GM19240 (cell line): ENCODE data around the gene RFX8.

Experiments
- DNase-seq: peaks from one replicate; pipeline ENCODE4 v3.0.0; 2011; ENCODE audit warnings: low spot score; ENCODE audit not compliant: insufficient read length

RFX8 gene

DNA sequence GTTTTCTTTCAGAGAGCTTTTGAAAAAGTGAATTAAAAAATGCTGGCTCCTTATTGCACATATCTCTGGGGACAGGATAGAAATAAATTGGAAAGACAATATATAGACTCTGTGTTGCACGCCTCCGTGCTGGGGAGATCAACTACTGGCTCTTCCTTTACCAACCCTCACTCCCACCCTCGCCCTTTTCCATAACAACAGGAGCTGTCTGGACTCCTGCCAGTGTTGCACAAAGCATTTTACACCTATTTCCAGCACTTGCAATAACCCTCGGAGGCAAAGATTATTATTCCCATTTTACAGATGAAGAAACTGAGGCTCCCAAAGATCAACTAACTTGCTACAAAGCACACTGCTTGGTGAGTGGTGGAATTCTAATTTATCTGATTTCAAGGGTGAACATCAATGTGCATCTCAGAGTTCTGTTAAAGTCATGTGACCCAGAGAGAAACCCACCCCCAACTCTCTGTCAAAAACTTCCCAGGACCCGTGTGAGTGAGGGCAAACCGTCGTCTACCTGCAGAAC is 91.8 kb downstream of the RFX8 start:
- DNase-seq: no peak

GRCh38 chr2:101382442-101382841 is 92.5 kb downstream of the RFX8 start:
- no peak for DNase-seq

GRCh38 chr2:101380376-101380775 is 94.5 kb downstream of the RFX8 start:
- no peak for DNase-seq

GRCh38 chr2:101379091-101379490 is 95.8 kb downstream of the RFX8 start:
- no peak for DNase-seq

- DNase-seq: no peak
These were observed 99.3 kb downstream of the RFX8 start for GRCh38 chr2:101375653-101376052.

- no peak for DNase-seq
These were observed 99.9 kb downstream of the RFX8 start for GRCh38 chr2:101374821-101375561.

DNA sequence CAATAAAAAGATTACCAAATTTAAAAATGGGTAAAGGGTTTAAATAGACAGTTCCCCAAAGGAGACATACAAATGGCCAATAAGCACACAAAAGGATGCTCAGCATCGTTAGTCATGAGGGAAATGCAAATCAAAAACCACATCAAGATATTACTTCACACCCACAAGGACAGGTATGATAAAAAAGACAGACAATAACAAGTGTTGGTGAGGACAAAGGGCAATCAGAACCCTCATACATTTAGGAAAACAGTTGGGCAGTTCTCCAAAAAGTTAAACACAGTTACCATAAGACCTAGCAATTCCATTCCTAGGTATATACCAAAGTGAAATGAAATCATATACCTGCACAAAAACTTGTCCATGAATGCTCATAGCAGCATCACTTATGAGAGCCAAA is 102.1 kb downstream of the RFX8 start:
- no peak for DNase-seq

DNA sequence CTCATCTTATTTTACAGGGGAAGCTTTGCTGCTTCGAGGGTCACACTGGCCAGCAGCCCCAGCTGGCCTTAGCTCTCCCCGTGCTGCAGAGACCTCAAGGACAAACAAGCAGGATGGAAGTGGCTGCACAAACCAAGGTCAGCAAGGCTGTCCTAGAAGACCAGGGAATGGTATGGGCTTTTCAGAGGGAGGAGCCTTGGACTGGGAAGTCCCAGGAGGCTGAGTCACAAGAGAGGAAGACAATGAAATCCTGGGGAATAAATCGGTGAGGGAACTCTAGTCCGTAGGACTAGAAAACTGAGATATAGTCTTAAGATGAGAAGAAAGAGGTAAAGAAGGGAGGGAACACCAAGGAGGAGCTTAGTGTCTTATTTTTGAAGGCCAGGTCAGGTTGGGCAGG is 103.3 kb downstream of the RFX8 start:
- DNase-seq: no peak

DNA sequence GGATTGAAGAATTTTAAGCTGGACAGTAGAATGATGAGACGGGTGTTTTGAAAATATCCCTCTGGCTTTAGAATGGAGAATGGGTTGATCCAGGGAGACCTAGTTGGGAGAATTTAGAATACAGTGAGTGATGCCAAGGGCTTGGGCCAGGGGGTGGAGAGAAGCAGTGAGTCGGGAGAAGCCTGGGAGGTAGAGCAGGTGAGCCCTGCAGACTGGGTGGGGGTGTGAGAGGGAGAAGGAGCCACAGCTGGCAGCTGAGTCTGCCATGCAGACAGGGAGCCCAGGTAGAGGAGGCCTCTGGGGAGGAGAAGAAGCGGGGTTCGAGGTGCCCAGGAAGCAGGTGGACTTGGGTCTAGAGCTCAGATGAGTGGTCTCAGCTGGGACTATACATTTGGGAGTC is 105.8 kb downstream of the RFX8 start:
- no peak for DNase-seq

GRCh38 chr2:101368376-101368775 is 106.5 kb downstream of the RFX8 start:
- DNase-seq: no peak

GRCh38 chr2:101367508-101367907 is 107.4 kb downstream of the RFX8 start:
- DNase-seq: no peak

DNA sequence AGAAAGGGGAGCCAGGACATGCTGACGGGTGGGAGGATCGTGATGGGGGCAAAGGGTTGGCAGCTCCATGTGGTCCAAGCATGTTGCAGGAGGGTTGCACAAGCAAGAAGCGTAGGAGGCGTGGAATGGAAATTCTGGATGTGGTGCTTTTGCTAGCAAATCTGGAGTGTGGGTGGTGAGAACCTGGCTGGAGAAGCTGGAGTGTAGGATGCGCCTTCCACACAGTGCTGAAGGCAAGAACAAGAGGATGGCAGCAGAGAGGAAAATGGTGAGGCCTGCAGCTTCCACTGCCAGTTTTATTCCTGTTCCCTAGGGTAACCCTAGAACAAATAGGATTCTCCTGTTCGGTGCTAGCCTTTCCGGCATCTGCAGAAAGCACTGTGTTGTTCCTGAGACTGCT is 110.0 kb downstream of the RFX8 start:
- DNase-seq: no peak

GRCh38 chr2:101362777-101363176 is 112.1 kb downstream of the RFX8 start:
- no peak for DNase-seq

DNA sequence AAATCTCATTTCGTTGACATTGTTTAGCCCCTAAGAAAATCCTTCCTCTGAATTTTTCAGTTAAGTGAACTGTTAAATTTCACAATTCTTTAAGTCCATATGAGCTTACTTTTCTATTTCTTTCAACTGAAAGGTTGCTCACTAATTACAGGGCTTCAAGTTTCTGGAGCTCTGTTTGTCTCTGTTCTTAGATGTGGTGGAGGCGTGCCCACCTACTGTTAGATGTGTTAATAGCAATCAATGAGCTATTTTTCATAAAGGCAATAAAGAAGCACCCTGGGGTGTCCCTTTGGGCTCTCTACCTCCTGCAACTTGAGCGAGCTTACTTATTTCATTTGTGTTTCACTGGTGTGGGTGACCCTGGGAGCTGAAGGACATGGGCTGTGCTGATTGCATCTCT is 112.6 kb downstream of the RFX8 start:
- DNase-seq: no peak

DNA sequence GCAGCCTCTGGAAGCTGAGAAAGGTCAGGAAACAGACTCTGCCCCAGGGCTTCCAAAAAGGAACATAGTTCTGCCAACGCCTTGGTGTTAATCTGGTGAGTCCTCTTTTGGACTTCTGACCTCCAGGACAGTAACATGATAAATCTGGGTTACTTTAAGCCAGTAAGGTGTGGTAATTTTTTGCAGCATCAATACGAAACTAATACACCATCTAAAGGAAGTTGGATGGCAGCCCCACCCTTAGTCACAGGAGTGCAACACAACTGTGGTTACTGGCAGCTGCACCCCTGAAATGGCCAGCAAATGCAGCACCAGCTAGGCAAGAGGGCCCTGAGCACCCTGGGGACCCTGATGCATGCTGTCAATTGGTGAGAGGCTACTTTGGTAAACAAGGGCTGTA is 113.4 kb downstream of the RFX8 start:
- DNase-seq: no peak

GRCh38 chr2:101361121-101361520 is 113.8 kb downstream of the RFX8 start:
- no peak for DNase-seq

GRCh38 chr2:101360232-101360631 is 114.7 kb downstream of the RFX8 start:
- no peak for DNase-seq

DNA sequence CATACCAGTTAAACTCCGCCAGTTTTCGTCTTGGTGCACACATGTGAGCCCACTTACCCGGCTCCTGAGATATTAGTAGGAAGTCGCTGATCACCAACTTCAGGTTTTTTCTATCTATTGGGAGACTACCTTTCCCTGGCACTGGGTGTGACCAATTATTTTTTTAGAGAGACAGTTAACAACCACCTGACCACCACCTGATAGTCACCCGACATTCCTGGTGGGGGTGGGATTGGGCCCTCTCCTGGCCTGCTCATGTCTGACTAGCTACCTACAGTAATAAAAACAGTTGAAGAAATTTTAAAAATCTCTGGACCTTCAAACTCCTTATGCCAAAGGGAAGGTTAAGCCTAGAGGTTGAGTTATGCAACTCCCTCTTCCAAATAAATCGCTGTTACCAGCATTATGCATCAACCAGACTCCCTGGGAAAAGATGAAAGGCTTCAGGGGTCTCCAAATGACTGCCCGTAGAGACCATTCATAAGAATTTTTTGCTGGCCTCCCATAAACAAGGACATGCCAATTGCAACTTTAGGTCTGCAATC is 115.4 kb downstream of the RFX8 start:
- no peak for DNase-seq

DNA sequence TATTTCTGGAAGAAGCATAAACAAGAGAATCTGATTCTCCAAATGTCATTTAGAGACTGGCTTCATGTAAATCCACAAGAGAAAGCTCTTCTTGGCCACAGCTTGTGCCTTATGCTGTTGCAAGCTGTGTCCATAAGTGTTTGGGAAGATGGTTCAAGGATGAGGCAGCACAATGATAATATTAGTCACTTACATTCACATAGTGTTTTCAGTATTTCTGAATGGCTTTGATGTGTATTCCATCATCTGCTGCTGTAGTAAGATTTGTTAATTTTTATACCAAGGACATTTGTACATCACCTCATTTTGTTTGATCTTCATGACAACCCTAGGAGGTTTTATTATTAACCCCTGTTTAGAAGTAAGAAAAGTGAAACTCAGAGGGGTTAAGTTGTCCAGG is 117.5 kb downstream of the RFX8 start:
- no peak for DNase-seq

GRCh38 chr2:101356521-101356920 is 118.4 kb downstream of the RFX8 start:
- no peak for DNase-seq

GRCh38 chr2:101356055-101356454 is 118.9 kb downstream of the RFX8 start:
- no peak for DNase-seq

DNA sequence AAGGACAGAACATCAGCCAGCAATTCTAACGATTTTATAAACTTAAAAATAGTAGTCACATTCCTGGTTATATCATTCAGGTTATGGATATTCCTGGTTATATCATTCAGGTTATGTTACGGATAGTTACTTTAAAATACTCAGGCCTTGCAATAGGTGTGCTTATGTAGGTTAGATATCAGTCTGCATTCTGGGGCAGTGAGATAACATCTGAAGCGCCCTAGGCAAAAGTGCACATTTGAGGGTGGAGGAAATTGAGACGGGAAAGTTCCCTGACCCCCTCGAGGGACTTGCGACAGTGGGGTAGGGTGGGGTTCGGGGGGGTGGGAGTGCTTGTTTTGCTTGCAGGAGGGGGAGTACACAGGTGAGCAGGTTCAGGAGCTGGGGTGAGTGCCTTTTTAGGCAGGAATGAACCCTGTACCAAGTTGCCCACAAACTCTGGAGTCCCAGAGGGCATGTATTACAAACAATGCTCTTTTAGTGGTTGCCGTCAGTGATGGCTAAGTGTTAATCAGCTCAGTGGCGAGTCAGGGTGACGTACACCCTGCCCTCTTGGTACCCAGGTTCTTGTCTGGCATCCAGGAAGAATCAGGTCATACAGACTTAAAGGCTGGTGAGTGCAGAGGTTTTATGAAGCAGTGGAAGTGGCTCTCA is 119.4 kb downstream of the RFX8 start:
- DNase-seq: no peak
